ENCODE data around the gene FAM20A. TPM values are rescaled to one million over a fixed set of nuclear protein-coding genes. Genes with fewer than 3 reads are reported as not detected.

Gene FAM20A
- total RNA-seq, 3 donors from 2014 or later: 1.9 to 6.1 (median 5.8) TPM

DNA sequence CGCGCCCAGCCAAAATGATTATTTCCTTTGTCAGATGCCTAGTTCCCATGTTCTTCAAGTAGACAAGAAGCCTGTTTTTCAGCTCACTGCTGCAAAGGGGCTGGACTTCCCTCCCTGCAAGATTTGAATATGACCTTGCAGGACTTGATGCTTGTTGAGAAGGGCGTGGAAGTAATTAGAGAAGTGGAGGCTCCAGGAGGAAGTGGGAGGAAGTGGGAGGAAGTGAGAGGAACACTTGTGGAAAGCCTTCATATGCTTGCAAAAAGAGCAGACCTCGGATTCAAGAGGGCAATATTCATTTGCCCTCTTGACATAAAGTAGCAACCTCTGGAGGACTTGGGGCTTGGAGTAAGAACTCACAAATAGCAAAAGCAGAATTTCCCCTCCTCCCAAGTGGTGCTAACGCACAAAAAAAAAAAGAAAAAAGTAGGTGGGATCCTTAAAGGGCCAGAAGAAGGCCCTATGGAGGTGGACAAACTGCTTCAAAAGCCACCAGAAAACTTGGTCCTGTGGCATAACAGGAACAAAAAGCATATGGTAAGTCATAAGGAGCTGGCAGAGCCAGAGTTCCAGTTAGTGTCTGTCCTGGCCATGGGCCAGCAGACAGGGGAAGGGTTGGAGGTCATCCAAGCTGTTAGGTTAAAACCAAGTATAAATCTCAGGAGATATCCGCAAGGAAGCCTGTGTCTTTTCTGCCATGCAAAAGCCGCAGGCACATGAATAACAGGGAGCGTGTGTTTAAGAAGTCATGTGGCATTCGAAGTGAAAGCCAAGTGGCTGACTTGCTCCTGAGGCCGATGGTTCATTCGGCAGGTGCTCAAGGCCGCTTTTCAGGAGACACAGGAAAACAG lies 109.6 kb downstream of the FAM20A start:
- H3K9me3 ChIP-seq: no peaks in the 10 kb centered on the region
- H3K4me3 ChIP-seq: no peak overlapping the region
- intact Hi-C loops (cut with DNase I, micrococcal nuclease): no loop called here
- no peaks in the 10 kb centered on the region for H3K36me3 ChIP-seq (ENCODE audit: low read depth)
- no peak for TF ChIP-seq CTCF (IDR thresholded peaks at IDR 0.05)
- ATAC-seq (peak; percentile 70), DNase-seq (peak; percentile 62 to 66 (median 63))
- peaks cover 12% of the 10 kb centered on the region for H3K4me1 ChIP-seq (ENCODE audit: low read depth)

- Histone ChIP-seq H3K4me3 (no peak overlapping the region), H3K4me1 (ENCODE audit: low read depth) (peaks cover 12% of the 10 kb centered on the region), H3K36me3 (ENCODE audit: low read depth) (no peaks in the 10 kb centered on the region), H3K9me3 (no peaks in the 10 kb centered on the region)
- ATAC-seq (no peak), DNase-seq (no peak)
- intact Hi-C loops (cut with DNase I, micrococcal nuclease): no loop called here
- no peak for TF ChIP-seq CTCF (IDR thresholded peaks at IDR 0.05)
These were observed 111.2 kb downstream of the FAM20A start for GRCh38 chr17:68489919-68490318.

Other genes with a start within 250 kb of the FAM20A start
- 10 to 100 TPM; 56.0 to 99.3 (median 99.0) TPM for gene WIPI1, start 143.9 kb downstream of the FAM20A start, total RNA-seq
- 100 to 1,000 TPM; 132 to 238 (median 147) TPM for gene PRKAR1A, start 88.9 kb downstream of the FAM20A start, total RNA-seq

All from mucosa of descending colon (tissue), 3 donors.